D721Med (cell line): ENCODE measurements around the gene TFCP2L1.

ENCODE experiments used
- DNase-seq: peaks from one replicate; pipeline ENCODE4 v3.0.0; 2011; ENCODE audit warnings: low spot score; ENCODE audit not compliant: insufficient read length
- FAIRE-seq: peaks from 2 replicates; lab custom pipeline; 2011; peaks lifted over from hg19 to GRCh38; lab: Jason Lieb, UNC
- TF ChIP-seq, protein P1 (sequence below): IDR thresholded peaks from 2 replicates; pipeline ENCODE4 v1.5.1; 2012; ENCODE audit warnings: mild to moderate bottlenecking, control low read depth; ENCODE audit not compliant: insufficient read depth; ENCODE audit errors: missing control alignments

Gene TFCP2L1

DNA sequence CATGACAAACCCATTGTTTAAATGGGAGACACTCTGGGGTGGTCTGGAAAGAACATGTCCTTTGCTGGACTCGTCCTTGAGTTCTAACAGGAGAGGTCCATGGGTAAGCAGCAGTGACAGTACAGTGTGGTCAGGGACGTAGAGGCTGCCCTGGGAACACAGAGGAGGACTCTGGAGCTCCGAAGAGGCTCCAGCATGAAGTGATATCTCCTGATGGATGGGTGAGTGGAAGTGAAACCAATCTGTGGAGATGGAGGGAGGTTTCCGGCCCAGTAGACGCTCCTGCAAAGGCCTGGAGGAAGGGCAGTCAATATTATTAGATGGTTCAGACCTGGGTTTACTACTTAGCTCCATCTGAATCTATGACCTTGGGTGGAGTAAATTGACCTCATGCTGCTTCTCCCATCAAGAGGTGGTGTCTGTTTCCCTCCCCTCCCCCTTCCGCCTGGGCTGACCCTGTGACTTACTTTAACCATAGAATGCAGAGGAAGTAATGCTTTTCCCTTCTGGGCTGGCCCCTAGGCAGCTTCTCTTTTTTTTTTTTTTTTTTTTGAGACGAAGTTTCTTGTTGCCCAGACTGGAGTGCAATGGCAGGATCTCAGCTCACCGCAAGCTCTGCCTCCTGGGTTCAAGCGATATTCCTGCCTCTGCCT is 2.3 kb upstream of the TFCP2L1 start:
- TF ChIP-seq, protein P1, sequence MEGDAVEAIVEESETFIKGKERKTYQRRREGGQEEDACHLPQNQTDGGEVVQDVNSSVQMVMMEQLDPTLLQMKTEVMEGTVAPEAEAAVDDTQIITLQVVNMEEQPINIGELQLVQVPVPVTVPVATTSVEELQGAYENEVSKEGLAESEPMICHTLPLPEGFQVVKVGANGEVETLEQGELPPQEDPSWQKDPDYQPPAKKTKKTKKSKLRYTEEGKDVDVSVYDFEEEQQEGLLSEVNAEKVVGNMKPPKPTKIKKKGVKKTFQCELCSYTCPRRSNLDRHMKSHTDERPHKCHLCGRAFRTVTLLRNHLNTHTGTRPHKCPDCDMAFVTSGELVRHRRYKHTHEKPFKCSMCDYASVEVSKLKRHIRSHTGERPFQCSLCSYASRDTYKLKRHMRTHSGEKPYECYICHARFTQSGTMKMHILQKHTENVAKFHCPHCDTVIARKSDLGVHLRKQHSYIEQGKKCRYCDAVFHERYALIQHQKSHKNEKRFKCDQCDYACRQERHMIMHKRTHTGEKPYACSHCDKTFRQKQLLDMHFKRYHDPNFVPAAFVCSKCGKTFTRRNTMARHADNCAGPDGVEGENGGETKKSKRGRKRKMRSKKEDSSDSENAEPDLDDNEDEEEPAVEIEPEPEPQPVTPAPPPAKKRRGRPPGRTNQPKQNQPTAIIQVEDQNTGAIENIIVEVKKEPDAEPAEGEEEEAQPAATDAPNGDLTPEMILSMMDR = no peak
- FAIRE-seq (no peak), DNase-seq (no peak)

DNA sequence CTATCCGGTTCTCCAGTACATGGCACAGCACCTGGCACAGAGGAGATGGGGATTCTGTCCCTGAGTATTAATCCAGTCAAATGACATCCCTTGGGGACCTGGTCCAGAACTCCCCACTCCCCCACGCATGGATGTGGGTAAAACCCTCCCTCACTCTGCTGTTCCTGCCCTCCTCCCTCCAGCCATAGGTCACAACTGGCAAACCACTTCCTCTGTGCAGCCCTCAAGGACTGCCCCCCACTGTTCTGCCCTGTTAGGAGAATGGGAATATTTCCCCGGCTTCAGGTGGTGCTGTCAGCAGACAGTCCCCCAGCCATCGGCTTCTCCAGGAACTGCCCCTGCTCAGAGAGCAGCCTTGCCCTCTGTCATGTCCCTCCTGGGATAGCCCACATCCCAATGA is 1.5 kb upstream of the TFCP2L1 start:
- FAIRE-seq (no peak), DNase-seq (no peak)
- TF ChIP-seq, protein P1 = no peak

DNA sequence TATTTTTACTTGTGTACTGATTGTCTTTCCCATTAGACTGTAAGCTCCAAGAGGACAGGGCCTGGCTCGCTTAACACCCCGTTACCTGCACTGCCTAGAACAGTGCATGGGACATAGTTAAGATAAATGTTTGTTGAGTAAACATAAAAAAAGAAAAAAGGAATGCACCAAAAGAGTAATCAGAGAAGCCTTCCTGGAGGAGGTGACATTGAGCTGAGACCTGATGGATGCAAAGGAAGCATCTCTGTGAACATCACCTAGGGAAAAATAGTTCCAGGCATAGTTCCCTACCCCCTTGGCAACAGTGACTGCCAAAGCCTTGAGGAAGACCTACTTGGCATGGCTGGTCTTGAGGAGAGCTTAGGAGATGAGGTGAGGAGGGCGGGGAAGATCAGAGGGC is 924 bp upstream of the TFCP2L1 start:
- FAIRE-seq (no peak), DNase-seq (no peak)
- TF ChIP-seq, protein P1 = no peak

DNA sequence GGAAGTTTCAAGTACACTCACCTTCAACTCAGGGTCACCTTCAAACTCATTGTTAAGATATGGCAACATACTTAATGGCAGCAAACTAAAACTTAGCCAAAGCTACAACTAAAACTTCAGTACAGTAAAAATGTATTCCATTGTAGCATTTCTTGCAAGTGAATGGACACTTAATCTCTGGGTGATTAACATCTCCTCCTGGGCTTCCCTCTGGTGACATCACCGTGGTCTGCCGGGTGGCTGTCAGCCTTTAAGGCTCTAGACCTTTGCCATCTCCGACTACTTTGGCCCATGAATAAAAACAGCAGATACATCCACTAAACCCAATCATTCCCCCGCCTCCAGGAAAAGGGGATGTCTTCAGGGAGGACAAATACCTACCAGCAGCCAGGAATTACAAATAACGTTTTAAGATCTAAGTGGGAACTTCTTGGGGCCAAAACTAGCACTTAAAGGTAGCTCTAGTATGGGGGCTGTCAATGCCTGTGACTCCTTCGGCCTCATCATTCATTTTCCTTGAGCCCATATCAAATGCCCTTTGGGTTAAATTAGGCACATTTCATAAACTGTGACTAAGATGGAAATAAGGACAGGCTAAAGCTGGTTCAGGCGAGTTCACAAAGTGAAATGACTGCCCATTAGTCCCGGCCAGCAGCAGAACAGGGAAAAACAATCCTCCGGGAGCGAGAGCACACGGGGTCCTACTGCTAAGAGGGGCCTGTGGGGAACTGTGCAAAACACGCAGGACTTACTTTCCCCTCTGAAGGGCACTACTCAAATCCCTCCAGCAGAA is 1.1 kb downstream of the TFCP2L1 start:
- FAIRE-seq = no peak
- TF ChIP-seq, protein P1 = no peak
- no peak for DNase-seq

DNA sequence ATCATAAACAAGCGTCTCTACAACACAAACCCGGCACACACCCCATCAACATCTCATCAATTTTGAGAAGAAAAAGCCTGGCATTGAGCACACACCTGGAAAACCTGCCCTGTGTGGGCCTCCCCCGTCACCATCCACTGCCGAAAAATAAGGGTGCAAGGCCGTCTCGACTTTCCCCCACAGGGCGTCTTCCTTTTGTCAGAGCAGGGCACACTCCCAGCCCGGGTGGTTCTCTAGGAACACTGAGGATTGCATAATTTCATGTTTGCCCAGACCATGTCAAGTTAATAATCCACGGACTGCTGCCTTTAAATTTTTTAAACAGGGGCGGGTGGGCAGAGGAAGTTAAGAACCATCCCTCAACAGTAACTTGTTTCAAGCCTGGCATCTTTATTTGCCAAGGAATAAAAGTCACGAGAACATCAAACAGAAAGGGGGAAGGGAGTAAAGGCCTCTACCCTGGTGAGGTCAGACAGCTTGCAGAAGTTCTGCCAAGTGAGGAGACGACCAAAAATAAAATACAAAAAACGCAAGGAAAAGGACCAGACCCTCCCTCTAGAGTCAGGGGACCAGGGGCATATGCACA is 2.1 kb downstream of the TFCP2L1 start:
- TF ChIP-seq, protein P1 = no peak
- DNase-seq = no peak
- FAIRE-seq = no peak

DNA sequence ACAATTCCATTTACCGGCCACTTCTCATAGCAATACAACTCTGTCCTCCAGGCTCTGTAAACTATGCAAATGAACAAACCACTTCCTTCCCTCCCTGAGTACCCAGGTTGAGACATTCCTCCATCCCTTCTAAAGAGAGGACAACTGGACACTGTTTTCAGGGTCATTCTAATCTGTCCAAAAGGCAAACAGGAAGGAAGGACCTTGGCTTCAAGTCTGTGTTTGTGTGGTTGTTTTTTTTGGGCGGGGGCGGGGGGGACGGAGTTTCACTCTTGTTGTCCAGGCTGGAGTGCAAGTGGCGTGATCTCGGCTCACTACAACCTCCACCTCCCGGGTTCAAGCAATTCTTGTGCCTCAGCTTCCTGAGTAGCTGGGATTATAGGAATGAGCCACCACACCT is 3.3 kb downstream of the TFCP2L1 start:
- FAIRE-seq = no peak
- TF ChIP-seq, protein P1 = no peak
- no peak for DNase-seq
